GM23338 (cell line): ENCODE data around the gene CLCN6. TPM values are rescaled to one million over a fixed set of nuclear protein-coding genes. Genes with fewer than 3 reads are reported as not detected.

Source experiments
- ATAC-seq: fragments of 200-7000 bp; cut with Tn5 transposase; 3 replicates; pipeline ENCODE4 v1.9.1; 2020
- DNase-seq: peaks from one replicate; pipeline ENCODE4 v3.0.0-alpha.2; 2015; ENCODE audit warnings: low spot score
- H2AFZ ChIP-seq: fragments of 200-600 bp; sonication (generic); 2 replicates; pipeline ENCODE4 v1.8.0; 2016; ENCODE audit warnings: antibody characterized with exemption, mild to moderate bottlenecking, moderate library complexity
- H3F3A ChIP-seq: fragments of 200-600 bp; sonication (generic); replicated peaks from 2 replicates; pipeline ENCODE4 v1.8.0; 2017; ENCODE audit warnings: antibody characterized with exemption, mixed run types, low read depth
- H3K27ac ChIP-seq: fragments of 200-600 bp; sonication (generic); 2 replicates; pipeline ENCODE4 v1.6.1; 2016; ENCODE audit warnings: low read depth
- H3K27me3 ChIP-seq: fragments of 200-600 bp; sonication (generic); 2 replicates; pipeline ENCODE4 v1.8.0; 2016; ENCODE audit warnings: mild to moderate bottlenecking, mixed run types, moderate library complexity; ENCODE audit not compliant: insufficient read depth
- H3K36me3 ChIP-seq: fragments of 200-600 bp; sonication (generic); 2 replicates; pipeline ENCODE4 v1.8.0; 2016; ENCODE audit warnings: mild to moderate bottlenecking; ENCODE audit not compliant: insufficient read depth
- H3K4me1 ChIP-seq: fragments of 200-600 bp; sonication (generic); 2 replicates; pipeline ENCODE4 v1.8.0; 2016; ENCODE audit warnings: mild to moderate bottlenecking, moderate library complexity; ENCODE audit not compliant: insufficient read depth
- H3K4me2 ChIP-seq: fragments of 200-600 bp; sonication (generic); 2 replicates; pipeline ENCODE4 v1.7.1; 2017; ENCODE audit warnings: mixed run types
- H3K4me3 ChIP-seq: fragments of 200-600 bp; sonication (generic); 2 replicates; pipeline ENCODE4 v1.6.1; 2016; ENCODE audit warnings: mixed run types
- H3K79me2 ChIP-seq: fragments of 200-600 bp; sonication (generic); replicated peaks from 2 replicates; pipeline ENCODE4 v1.8.0; 2017; ENCODE audit warnings: mild to moderate bottlenecking; ENCODE audit not compliant: insufficient read depth
- H3K9me2 ChIP-seq: fragments of 200-600 bp; sonication (generic); 2 replicates; pipeline ENCODE4 v1.8.0; 2017; ENCODE audit not compliant: insufficient read depth
- H4K20me1 ChIP-seq: fragments of 200-600 bp; sonication (generic); replicated peaks from 2 replicates; pipeline ENCODE4 v1.8.0; 2017; ENCODE audit warnings: mild to moderate bottlenecking; ENCODE audit not compliant: insufficient read depth
- H3K27ac Mint-ChIP-seq: 2 replicates; pipeline ENCODE4 v1.8.0; 2020; ENCODE audit warnings: inconsistent platforms, mild to moderate bottlenecking, moderate library complexity, mixed read lengths
- H3K27me3 Mint-ChIP-seq: 3 replicates; pipeline ENCODE4 v1.8.0; 2022; ENCODE audit warnings: low read depth, mild to moderate bottlenecking, moderate library complexity, mixed read lengths, inconsistent platforms; ENCODE audit not compliant: insufficient read depth, poor library complexity
- H3K36me3 Mint-ChIP-seq: 3 replicates; pipeline ENCODE4 v1.8.0; 2021; ENCODE audit warnings: low read depth, mild to moderate bottlenecking, inconsistent platforms, moderate library complexity, mixed read lengths
- H3K4me1 Mint-ChIP-seq: 3 replicates; pipeline ENCODE4 v1.8.0; 2020; ENCODE audit warnings: mild to moderate bottlenecking, inconsistent platforms, mixed read lengths
- H3K4me3 Mint-ChIP-seq: 3 replicates; pipeline ENCODE4 v1.8.0; 2021; ENCODE audit warnings: moderate library complexity, mild to moderate bottlenecking, inconsistent platforms, mixed read lengths
- H3K9me3 Mint-ChIP-seq: 3 replicates; pipeline ENCODE4 v1.8.0; 2020; ENCODE audit warnings: moderate library complexity, mild to moderate bottlenecking, inconsistent platforms, mixed read lengths
- CREB1 ChIP-seq: fragments of 250-450 bp; sonication (Bioruptor Pico); IDR thresholded peaks from 2 replicates; pipeline ENCODE4 v1.5.0; 2020; ENCODE audit warnings: low read depth, mild to moderate bottlenecking, moderate library complexity
- EZH2phosphoT487 ChIP-seq: fragments of 200-600 bp; sonication (generic); IDR thresholded peaks from one replicate; pipeline ENCODE4 v1.8.1; 2018; ENCODE audit warnings: antibody characterized with exemption; ENCODE audit not compliant: unreplicated experiment
- polyA plus RNA-seq: library from polyadenylated mRNA; unstranded; fragments of >200 nt; fragmentation: Nextera tagmentation; extraction: Ambion mirVana; gene quantifications from 2 replicates; pipeline ENCODE4 v1.2.1, GENCODE V29; 2016
- total RNA-seq: library from RNA; depleted of rRNA; stranded (reverse); fragments of >200 nt; shearing (Covaris generic); gene quantifications from 2 replicates; pipeline ENCODE4 v1.2.3, GENCODE V29; 2014
- TF ChIP-seq, protein P1 (sequence below): fragments of 250-450 bp; sonication (Bioruptor Pico); IDR thresholded peaks from 2 replicates; pipeline ENCODE4 v1.5.0; 2020; ENCODE audit warnings: mild to moderate bottlenecking, moderate library complexity
- TF ChIP-seq, protein P2 (sequence below): IDR thresholded peaks from 2 replicates; pipeline ENCODE4 v1.6.1; 2016; ENCODE audit warnings: antibody characterized with exemption

Gene CLCN6
- total and polyA plus RNA-seq, 2 experiments from 2014 or later = 16.0 to 22.6 TPM

DNA sequence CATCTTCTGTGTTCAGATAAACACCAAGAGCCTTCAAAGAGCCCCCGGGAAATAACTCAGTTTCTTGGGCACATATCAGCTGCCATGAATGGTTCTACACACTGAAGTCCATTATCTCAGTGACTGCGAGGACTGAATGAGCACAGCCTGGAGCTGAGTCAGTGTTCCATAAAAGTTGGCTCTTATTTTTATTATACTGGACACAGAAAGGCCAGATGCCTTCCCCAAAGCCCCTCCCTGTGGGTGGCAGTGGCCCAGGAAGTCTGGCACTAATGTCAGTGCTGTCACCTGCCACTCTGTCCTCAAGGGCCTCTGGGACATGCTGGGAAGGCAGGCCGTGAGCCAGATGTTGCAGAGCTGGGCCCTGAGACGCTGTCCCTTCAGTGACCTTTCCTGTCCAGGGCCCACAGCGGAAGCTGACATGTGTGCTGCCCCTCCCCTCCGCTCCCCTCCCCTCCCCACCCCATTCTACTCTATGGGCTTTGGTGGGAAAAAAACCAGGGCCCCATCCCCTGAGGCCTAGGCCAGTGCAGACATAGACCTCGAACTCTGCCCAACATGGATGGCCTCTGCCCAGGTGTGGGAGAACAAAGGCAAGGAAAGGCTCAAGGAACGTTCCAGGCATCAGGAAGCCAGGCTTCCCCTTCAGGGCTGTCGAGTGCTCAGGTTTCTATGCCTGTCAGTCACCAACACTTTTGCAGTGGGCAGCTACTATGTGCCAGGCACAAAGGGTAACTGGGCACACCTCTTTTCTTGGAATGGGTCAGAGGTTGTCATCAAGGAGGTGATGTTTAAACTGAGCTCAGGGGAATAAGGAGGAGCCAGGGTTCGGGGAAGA lies 75.1 kb downstream of the CLCN6 start (continued):
- TF ChIP-seq, protein P1, sequence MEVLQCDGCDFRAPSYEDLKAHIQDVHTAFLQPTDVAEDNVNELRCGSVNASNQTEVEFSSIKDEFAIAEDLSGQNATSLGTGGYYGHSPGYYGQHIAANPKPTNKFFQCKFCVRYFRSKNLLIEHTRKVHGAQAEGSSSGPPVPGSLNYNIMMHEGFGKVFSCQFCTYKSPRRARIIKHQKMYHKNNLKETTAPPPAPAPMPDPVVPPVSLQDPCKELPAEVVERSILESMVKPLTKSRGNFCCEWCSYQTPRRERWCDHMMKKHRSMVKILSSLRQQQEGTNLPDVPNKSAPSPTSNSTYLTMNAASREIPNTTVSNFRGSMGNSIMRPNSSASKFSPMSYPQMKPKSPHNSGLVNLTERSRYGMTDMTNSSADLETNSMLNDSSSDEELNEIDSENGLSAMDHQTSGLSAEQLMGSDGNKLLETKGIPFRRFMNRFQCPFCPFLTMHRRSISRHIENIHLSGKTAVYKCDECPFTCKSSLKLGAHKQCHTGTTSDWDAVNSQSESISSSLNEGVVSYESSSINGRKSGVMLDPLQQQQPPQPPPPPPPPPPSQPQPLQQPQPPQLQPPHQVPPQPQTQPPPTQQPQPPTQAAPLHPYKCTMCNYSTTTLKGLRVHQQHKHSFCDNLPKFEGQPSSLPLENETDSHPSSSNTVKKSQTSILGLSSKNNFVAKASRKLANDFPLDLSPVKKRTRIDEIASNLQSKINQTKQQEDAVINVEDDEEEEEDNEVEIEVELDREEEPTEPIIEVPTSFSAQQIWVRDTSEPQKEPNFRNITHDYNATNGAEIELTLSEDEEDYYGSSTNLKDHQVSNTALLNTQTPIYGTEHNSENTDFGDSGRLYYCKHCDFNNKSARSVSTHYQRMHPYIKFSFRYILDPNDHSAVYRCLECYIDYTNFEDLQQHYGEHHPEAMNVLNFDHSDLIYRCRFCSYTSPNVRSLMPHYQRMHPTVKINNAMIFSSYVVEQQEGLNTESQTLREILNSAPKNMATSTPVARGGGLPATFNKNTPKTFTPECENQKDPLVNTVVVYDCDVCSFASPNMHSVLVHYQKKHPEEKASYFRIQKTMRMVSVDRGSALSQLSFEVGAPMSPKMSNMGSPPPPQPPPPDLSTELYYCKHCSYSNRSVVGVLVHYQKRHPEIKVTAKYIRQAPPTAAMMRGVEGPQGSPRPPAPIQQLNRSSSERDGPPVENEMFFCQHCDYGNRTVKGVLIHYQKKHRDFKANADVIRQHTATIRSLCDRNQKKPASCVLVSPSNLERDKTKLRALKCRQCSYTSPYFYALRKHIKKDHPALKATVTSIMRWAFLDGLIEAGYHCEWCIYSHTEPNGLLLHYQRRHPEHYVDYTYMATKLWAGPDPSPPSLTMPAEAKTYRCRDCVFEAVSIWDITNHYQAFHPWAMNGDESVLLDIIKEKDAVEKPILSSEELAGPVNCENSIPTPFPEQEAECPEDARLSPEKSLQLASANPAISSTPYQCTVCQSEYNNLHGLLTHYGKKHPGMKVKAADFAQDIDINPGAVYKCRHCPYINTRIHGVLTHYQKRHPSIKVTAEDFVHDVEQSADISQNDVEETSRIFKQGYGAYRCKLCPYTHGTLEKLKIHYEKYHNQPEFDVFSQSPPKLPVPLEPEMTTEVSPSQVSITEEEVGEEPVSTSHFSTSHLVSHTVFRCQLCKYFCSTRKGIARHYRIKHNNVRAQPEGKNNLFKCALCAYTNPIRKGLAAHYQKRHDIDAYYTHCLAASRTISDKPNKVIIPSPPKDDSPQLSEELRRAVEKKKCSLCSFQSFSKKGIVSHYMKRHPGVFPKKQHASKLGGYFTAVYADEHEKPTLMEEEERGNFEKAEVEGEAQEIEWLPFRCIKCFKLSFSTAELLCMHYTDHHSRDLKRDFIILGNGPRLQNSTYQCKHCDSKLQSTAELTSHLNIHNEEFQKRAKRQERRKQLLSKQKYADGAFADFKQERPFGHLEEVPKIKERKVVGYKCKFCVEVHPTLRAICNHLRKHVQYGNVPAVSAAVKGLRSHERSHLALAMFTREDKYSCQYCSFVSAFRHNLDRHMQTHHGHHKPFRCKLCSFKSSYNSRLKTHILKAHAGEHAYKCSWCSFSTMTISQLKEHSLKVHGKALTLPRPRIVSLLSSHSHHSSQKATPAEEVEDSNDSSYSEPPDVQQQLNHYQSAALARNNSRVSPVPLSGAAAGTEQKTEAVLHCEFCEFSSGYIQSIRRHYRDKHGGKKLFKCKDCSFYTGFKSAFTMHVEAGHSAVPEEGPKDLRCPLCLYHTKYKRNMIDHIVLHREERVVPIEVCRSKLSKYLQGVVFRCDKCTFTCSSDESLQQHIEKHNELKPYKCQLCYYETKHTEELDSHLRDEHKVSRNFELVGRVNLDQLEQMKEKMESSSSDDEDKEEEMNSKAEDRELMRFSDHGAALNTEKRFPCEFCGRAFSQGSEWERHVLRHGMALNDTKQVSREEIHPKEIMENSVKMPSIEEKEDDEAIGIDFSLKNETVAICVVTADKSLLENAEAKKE = no peak
- TF ChIP-seq, protein P2, sequence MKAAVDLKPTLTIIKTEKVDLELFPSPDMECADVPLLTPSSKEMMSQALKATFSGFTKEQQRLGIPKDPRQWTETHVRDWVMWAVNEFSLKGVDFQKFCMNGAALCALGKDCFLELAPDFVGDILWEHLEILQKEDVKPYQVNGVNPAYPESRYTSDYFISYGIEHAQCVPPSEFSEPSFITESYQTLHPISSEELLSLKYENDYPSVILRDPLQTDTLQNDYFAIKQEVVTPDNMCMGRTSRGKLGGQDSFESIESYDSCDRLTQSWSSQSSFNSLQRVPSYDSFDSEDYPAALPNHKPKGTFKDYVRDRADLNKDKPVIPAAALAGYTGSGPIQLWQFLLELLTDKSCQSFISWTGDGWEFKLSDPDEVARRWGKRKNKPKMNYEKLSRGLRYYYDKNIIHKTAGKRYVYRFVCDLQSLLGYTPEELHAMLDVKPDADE = no peak
- no peak for TF ChIP-seq CREB1

GRCh38 chr1:11881749-11882441 lies 75.9 kb downstream of the CLCN6 start:
- no peak overlapping the region for H3K4me2 ChIP-seq
- no peak overlapping the region for H3K27ac ChIP-seq
- H3K79me2 ChIP-seq = no peaks in the 10 kb centered on the region
- peaks cover 3% of the 10 kb centered on the region; the same call in 1 of the 2 replicates for H3K4me1 ChIP-seq
- no peak for ATAC-seq
- no peak overlapping the region for H2AFZ ChIP-seq
- H3K4me3 ChIP-seq = no peak overlapping the region
- Mint-ChIP-seq H3K9me3 (no peaks in the 10 kb centered on the region), H3K4me1 (peaks cover 8% of the 10 kb centered on the region), H3K27me3 (peaks cover 5% of the 10 kb centered on the region), H3K4me3 (no peak overlapping the region), H3K27ac (no peak overlapping the region), H3K36me3 (no peaks in the 10 kb centered on the region; the same call in 2 of the 3 replicates)
- no peaks in the 10 kb centered on the region for H4K20me1 ChIP-seq
- no peaks in the 10 kb centered on the region for H3K27me3 ChIP-seq
- no peak for DNase-seq
- H3K36me3 ChIP-seq = no peaks in the 10 kb centered on the region
- no peaks in the 10 kb centered on the region for H3F3A ChIP-seq
- H3K9me2 ChIP-seq = no peaks in the 10 kb centered on the region
- TF ChIP-seq, protein P1 = no peak
- TF ChIP-seq EZH2phosphoT487 = no peak
- TF ChIP-seq CREB1 = no peak
